SK-N-SH (cell line): Measurements from ENCODE around the gene ZNF365. TPM values are rescaled to one million over a fixed set of nuclear protein-coding genes. Genes with fewer than 3 reads are reported as not detected.

Experiments
- CTCF ChIA-PET: fragments of 300-600, 350-600 bp; formaldehyde crosslinking; extraction: SDS; loops from one replicate; lab custom pipeline; 2021; lab: Yijun Ruan, JAX
- POLR2A ChIA-PET: fragments of 350-600 bp; sonication (Branson Sonifier 250); formaldehyde crosslinking; extraction: SDS; loops from one replicate; lab custom pipeline; 2020; ENCODE audit warnings: antibody characterized with exemption, inconsistent platforms; lab: Yijun Ruan, JAX
- DNase-seq: peaks from one replicate; pipeline ENCODE4 v3.0.0; 2012
- H2AFZ ChIP-seq: fragments of 200-600 bp; sonication (generic); 2 replicates; pipeline ENCODE4 v1.8.1; 2016; ENCODE audit warnings: antibody characterized with exemption, mild to moderate bottlenecking, low read depth
- H3F3A ChIP-seq: fragments of 200-600 bp; sonication (generic); replicated peaks from 2 replicates; pipeline ENCODE3; 2016; ENCODE audit warnings: antibody characterized with exemption, mild to moderate bottlenecking; ENCODE audit not compliant: insufficient read depth
- H3K27ac ChIP-seq, 2 experiments: fragments of 200-500 bp in 1 of 2; fragments of 200-600 bp in 1 of 2; sonication (Bioruptor generic) in 1 of 2; sonication (generic), shearing (Covaris generic) in 1 of 2; 2 replicates each; pipeline versions ENCODE4 v1.5.1 to v1.6.1; 2014 to 2016; ENCODE audit warnings: low read depth in 2 of 2, inconsistent platforms in 1 of 2, low read length in 1 of 2, mild to moderate bottlenecking in 1 of 2, mixed read lengths in 1 of 2
- H3K27me3 ChIP-seq: fragments of 200-600 bp; sonication (generic), shearing (Covaris generic); 2 replicates; pipeline ENCODE4 v1.6.1; 2016; ENCODE audit warnings: mixed run types; ENCODE audit not compliant: insufficient read depth
- H3K36me3 ChIP-seq, 2 experiments: fragments of 200-500 bp in 1 of 2; fragments of 200-600 bp in 1 of 2; sonication (Bioruptor generic) in 1 of 2; sonication (generic) in 1 of 2; replicated peaks in 1 of 2; 2 replicates each; pipeline versions ENCODE3 to v1.5.1; 2014 to 2016; ENCODE audit warnings: low read length in 1 of 2, mild to moderate bottlenecking in 1 of 2; ENCODE audit not compliant: insufficient read depth in 2 of 2, control insufficient read depth in 1 of 2
- H3K4me1 ChIP-seq, 2 experiments: fragments of 200-500 bp in 1 of 2; fragments of 200-600 bp in 1 of 2; sonication (Bioruptor generic) in 1 of 2; sonication (generic), shearing (Covaris generic) in 1 of 2; 2 replicates each; pipeline versions ENCODE4 v1.5.1 to v1.6.1; 2014 to 2016; ENCODE audit warnings: low read depth in 1 of 2, low read length in 1 of 2, mixed run types in 1 of 2; ENCODE audit not compliant: insufficient read depth in 2 of 2, control insufficient read depth in 1 of 2
- H3K4me2 ChIP-seq: fragments of 200-600 bp; sonication (generic), shearing (Covaris generic); 2 replicates; pipeline ENCODE4 v1.6.1; 2017; ENCODE audit warnings: mixed run types
- H3K4me3 ChIP-seq, 2 experiments: fragments of 200-500 bp in 1 of 2; fragments of 200-600 bp in 1 of 2; sonication (Bioruptor generic) in 1 of 2; sonication (generic), shearing (Covaris generic) in 1 of 2; 2 replicates each; pipeline versions ENCODE4 v1.5.1 to v1.8.1; 2014 to 2016; ENCODE audit warnings: low read depth in 2 of 2, inconsistent platforms in 1 of 2, low read length in 1 of 2, mild to moderate bottlenecking in 1 of 2, mixed read lengths in 1 of 2, moderate library complexity in 1 of 2
- H3K79me2 ChIP-seq: fragments of 200-600 bp; sonication (generic); 2 replicates; pipeline ENCODE4 v1.8.1; 2017; ENCODE audit warnings: mild to moderate bottlenecking; ENCODE audit not compliant: insufficient read depth
- H3K9ac ChIP-seq: fragments of 200-600 bp; sonication (generic); 2 replicates; pipeline ENCODE4 v1.6.1; 2017; ENCODE audit warnings: mixed run types
- H3K9me2 ChIP-seq: fragments of 200-600 bp; sonication (generic); 2 replicates; pipeline ENCODE4 v1.6.1; 2017; ENCODE audit warnings: mixed run types
- H3K9me3 ChIP-seq: fragments of 200-600 bp; sonication (generic); 2 replicates; pipeline ENCODE4 v1.6.1; 2017; ENCODE audit warnings: mixed run types, mild to moderate bottlenecking, moderate library complexity
- H4K20me1 ChIP-seq: fragments of 200-600 bp; sonication (generic); 2 replicates; pipeline ENCODE4 v1.6.1; 2017; ENCODE audit warnings: mild to moderate bottlenecking, mixed run types; ENCODE audit not compliant: insufficient read depth
- CHD2 ChIP-seq: fragments of 150-350 bp; IDR thresholded peaks from 2 replicates; pipeline ENCODE4 v1.6.1; 2018; ENCODE audit warnings: low read length; ENCODE audit not compliant: partially characterized antibody
- FOSL2 ChIP-seq: IDR thresholded peaks from 2 replicates; pipeline ENCODE4 v1.4.0; 2012; ENCODE audit warnings: low read depth, mild to moderate bottlenecking, moderate library complexity, borderline replicate concordance
- GATA2 ChIP-seq: sonication (generic); formaldehyde crosslinking; IDR thresholded peaks from 2 replicates; pipeline ENCODE4 v1.5.0; 2020; ENCODE audit warnings: mild to moderate bottlenecking, missing genetic modification reagents
- JUND ChIP-seq: IDR thresholded peaks from 2 replicates; pipeline ENCODE4 v1.4.0; 2012
- MEF2A ChIP-seq: IDR thresholded peaks from 2 replicates; pipeline ENCODE4 v1.4.0; 2012; ENCODE audit warnings: low read depth, borderline replicate concordance
- MXI1 ChIP-seq: IDR thresholded peaks from 2 replicates; pipeline ENCODE4 v1.6.1; 2012; ENCODE audit warnings: mild to moderate bottlenecking, low read depth, low read length, improper control_type of control experiment
- NFIC ChIP-seq: IDR thresholded peaks from 2 replicates; pipeline ENCODE4 v1.4.0; 2012; ENCODE audit warnings: borderline replicate concordance
- NRF1 ChIP-seq: IDR thresholded peaks from 2 replicates; pipeline ENCODE4 v1.6.1; 2012; ENCODE audit warnings: low read depth, mild to moderate bottlenecking, low read length
- POLR2AphosphoS5 ChIP-seq: IDR thresholded peaks from 2 replicates; pipeline ENCODE4 v1.6.1; 2012; ENCODE audit warnings: low read depth, low read length
- RAD21 ChIP-seq: IDR thresholded peaks from 2 replicates; pipeline ENCODE4 v1.6.1; 2012; ENCODE audit warnings: mild to moderate bottlenecking, low read length
- RCOR1 ChIP-seq: fragments of 150-350 bp; IDR thresholded peaks from 2 replicates; pipeline ENCODE4 v1.6.1; 2017; ENCODE audit warnings: antibody characterized with exemption, low read length
- TCF12 ChIP-seq: IDR thresholded peaks from 2 replicates; pipeline ENCODE4 v1.4.0; 2012
- WGBS: methylation state at CpG from one replicate; pipeline ENCODE4 v1.1.6; 2017; ENCODE audit warnings: low lambda C conversion rate; 5-methylcytosine and 5-hydroxymethylcytosine counted together
- polyA plus RNA-seq, 3 experiments: library from polyadenylated mRNA; depleted of rRNA; stranded (reverse); fragments of >200 nt; gene quantifications; 2 replicates each; pipeline ENCODE4 v1.2.3, GENCODE V29; 2012
- TF ChIP-seq, protein P1 (sequence below): fragments of 150-350 bp; IDR thresholded peaks from 2 replicates; pipeline ENCODE4 v1.6.1; 2017; ENCODE audit warnings: antibody characterized with exemption, low read length, low read depth, borderline replicate concordance
- TF ChIP-seq, protein P2 (sequence below): fragments of 200-600 bp; sonication (generic); IDR thresholded peaks from 2 replicates; pipeline ENCODE4 v1.6.1; 2017; ENCODE audit warnings: antibody characterized with exemption, mild to moderate bottlenecking, moderate library complexity
- TF ChIP-seq, protein P3 (sequence below): IDR thresholded peaks from 2 replicates; pipeline ENCODE4 v1.4.0; 2012; ENCODE audit warnings: low read depth
- TF ChIP-seq, protein P4 (sequence below): IDR thresholded peaks from 2 replicates; pipeline ENCODE4 v1.4.0; 2012; ENCODE audit warnings: low read depth, borderline replicate concordance
- TF ChIP-seq, protein P5 (sequence below): IDR thresholded peaks from 2 replicates; pipeline ENCODE4 v1.4.0; 2012; ENCODE audit warnings: low read depth, borderline replicate concordance

The ZNF365 gene
- polyA plus RNA-seq, 1 of the 3 experiments (the other 2 are of a cell fraction) = 4.5 TPM

DNA sequence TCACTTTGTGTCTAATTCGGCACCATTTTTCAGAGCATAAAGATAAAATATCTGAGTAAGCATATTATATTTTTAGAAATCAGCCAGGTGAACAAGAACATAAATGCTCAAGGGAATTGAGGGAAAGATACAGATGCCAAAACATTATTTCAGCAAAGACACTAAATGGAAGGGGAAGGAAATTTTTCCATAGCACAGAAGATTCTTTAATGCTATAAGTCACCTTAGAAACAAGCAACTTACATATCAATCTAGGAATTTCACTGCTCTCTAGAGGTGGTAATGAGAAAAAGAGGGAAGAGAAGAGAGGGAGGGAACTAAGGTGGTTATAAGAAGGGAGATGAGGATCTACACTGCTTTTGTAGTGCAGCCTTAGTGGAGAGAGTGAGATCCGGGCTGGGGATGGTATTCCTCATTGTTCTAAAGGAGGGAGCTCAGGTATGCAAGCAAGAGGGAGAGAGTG, 20.4 kb downstream of the ZNF365 start:
- CTCF ChIA-PET = no interaction called here

More for the DNA sequence above, 20.4 kb downstream of the ZNF365 start:
- no peak for DNase-seq
- no peaks in the 10 kb centered on the region; the same call in 1 of the 2 replicates for H3K79me2 ChIP-seq
- WGBS = 90% methylated on average over 2 of the region's 2 CpGs
- no peak overlapping the region for H3K27ac ChIP-seq
- H3K4me3 ChIP-seq = no peak overlapping the region
- POLR2A ChIA-PET = no interaction called here
- no peak overlapping the region for H2AFZ ChIP-seq
- no peaks in the 10 kb centered on the region for H4K20me1 ChIP-seq
- no peaks in the 10 kb centered on the region for H3K9me2 ChIP-seq
- H3K9me3 ChIP-seq = no peaks in the 10 kb centered on the region
- peaks cover 5 to 13% of the 10 kb centered on the region in 2 experiments for H3K36me3 ChIP-seq
- H3K4me1 ChIP-seq = no peaks in the 10 kb centered on the region
- no peaks in the 10 kb centered on the region for H3K27me3 ChIP-seq
- H3K4me2 ChIP-seq = no peak overlapping the region
- no peaks in the 10 kb centered on the region for H3F3A ChIP-seq
- no peak overlapping the region for H3K9ac ChIP-seq
- TF ChIP-seq, protein P1, sequence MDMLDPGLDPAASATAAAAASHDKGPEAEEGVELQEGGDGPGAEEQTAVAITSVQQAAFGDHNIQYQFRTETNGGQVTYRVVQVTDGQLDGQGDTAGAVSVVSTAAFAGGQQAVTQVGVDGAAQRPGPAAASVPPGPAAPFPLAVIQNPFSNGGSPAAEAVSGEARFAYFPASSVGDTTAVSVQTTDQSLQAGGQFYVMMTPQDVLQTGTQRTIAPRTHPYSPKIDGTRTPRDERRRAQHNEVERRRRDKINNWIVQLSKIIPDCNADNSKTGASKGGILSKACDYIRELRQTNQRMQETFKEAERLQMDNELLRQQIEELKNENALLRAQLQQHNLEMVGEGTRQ = no peak
- TF ChIP-seq NRF1 (no peak), MEF2A (no peak), RCOR1 (no peak), JUND (no peak), NFIC (no peak), POLR2AphosphoS5 (no peak), TCF12 (no peak), RAD21 (no peak), FOSL2 (no peak), MXI1 (no peak), CHD2 (no peak), GATA2 (CRISPR knock-in tag) (no peak)
- TF ChIP-seq, protein P2, sequence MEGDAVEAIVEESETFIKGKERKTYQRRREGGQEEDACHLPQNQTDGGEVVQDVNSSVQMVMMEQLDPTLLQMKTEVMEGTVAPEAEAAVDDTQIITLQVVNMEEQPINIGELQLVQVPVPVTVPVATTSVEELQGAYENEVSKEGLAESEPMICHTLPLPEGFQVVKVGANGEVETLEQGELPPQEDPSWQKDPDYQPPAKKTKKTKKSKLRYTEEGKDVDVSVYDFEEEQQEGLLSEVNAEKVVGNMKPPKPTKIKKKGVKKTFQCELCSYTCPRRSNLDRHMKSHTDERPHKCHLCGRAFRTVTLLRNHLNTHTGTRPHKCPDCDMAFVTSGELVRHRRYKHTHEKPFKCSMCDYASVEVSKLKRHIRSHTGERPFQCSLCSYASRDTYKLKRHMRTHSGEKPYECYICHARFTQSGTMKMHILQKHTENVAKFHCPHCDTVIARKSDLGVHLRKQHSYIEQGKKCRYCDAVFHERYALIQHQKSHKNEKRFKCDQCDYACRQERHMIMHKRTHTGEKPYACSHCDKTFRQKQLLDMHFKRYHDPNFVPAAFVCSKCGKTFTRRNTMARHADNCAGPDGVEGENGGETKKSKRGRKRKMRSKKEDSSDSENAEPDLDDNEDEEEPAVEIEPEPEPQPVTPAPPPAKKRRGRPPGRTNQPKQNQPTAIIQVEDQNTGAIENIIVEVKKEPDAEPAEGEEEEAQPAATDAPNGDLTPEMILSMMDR = no peak
- TF ChIP-seq, protein P3, sequence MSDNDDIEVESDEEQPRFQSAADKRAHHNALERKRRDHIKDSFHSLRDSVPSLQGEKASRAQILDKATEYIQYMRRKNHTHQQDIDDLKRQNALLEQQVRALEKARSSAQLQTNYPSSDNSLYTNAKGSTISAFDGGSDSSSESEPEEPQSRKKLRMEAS = no peak
- TF ChIP-seq, protein P4, sequence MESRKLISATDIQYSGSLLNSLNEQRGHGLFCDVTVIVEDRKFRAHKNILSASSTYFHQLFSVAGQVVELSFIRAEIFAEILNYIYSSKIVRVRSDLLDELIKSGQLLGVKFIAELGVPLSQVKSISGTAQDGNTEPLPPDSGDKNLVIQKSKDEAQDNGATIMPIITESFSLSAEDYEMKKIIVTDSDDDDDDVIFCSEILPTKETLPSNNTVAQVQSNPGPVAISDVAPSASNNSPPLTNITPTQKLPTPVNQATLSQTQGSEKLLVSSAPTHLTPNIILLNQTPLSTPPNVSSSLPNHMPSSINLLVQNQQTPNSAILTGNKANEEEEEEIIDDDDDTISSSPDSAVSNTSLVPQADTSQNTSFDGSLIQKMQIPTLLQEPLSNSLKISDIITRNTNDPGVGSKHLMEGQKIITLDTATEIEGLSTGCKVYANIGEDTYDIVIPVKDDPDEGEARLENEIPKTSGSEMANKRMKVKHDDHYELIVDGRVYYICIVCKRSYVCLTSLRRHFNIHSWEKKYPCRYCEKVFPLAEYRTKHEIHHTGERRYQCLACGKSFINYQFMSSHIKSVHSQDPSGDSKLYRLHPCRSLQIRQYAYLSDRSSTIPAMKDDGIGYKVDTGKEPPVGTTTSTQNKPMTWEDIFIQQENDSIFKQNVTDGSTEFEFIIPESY = no peak
- TF ChIP-seq, protein P5, sequence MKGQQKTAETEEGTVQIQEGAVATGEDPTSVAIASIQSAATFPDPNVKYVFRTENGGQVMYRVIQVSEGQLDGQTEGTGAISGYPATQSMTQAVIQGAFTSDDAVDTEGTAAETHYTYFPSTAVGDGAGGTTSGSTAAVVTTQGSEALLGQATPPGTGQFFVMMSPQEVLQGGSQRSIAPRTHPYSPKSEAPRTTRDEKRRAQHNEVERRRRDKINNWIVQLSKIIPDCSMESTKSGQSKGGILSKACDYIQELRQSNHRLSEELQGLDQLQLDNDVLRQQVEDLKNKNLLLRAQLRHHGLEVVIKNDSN = no peak
- TF ChIP-seq, all 33 proteins: peak for 0
